HCT116 (cell line): ENCODE results near the gene RNF208. TPM values are rescaled to one million over a fixed set of nuclear protein-coding genes. Genes with fewer than 3 reads are reported as not detected.
A peak's percentile ranks its signal among the peaks of the same experiment; 100 is the strongest.

Experiments used
- ATAC-seq: fragments of 200-7000 bp; cut with Tn5 transposase; 2 replicates; pipeline ENCODE4 v1.9.1; 2020; ENCODE audit warnings: mild to moderate bottlenecking, moderate library complexity
- BruUV-seq: library from RNA; stranded (reverse); fragments of 400-500 nt; replicated peaks from 2 replicates; lab custom pipeline; 2021; lab: Mats Ljungman, UMichigan
- CTCF ChIA-PET: fragments of 300-600 bp; sonication (Branson Sonifier 250); formaldehyde crosslinking; loops from one replicate; lab custom pipeline; 2021; ENCODE audit warnings: antibody characterized with exemption; lab: Charles Lee
- POLR2A ChIA-PET: fragments of 300-600, 350-600 bp; sonication (Branson Sonifier 250); formaldehyde crosslinking; loops from one replicate; lab custom pipeline; 2021; ENCODE audit warnings: antibody characterized with exemption; lab: Charles Lee
- RAD21 ChIA-PET, 2 experiments: fragments of 300-600 bp; sonication (Branson Sonifier 250); formaldehyde crosslinking; loops; one replicate each; lab custom pipeline; 2023; ENCODE audit warnings: low total read pairs in 2 of 2; ENCODE audit not compliant: uncharacterized antibody in 2 of 2, unreplicated experiment in 2 of 2, low non-redundant PET in 1 of 2; lab: Charles Lee
- DNase-seq: peaks from one replicate; pipeline ENCODE4 v3.0.0-alpha.2; 2010; ENCODE audit warnings: low read depth, low spot score
- H2AFZ ChIP-seq: fragments of 200-600 bp; shearing (Covaris generic), sonication (generic); 2 replicates; pipeline ENCODE4 v1.6.1; 2017; ENCODE audit warnings: low read depth, mixed run types, mixed read lengths, antibody characterized with exemption, low read length; ENCODE audit not compliant: poor library complexity, severe bottlenecking
- H3K27ac ChIP-seq: 2 replicates; pipeline ENCODE4 v1.5.1; 2012; ENCODE audit warnings: low read depth, low read length
- H3K27me3 ChIP-seq: fragments of 200-600 bp; sonication (generic); 2 replicates; pipeline ENCODE4 v1.6.1; 2016; ENCODE audit warnings: mixed run types, low read length, mixed read lengths; ENCODE audit not compliant: insufficient read depth
- H3K36me3 ChIP-seq, 2 experiments: fragments of 200-500 bp in 1 of 2; fragments of 200-600 bp in 1 of 2; sonication (Bioruptor generic) in 1 of 2; sonication (generic) in 1 of 2; 2 replicates each; pipeline versions ENCODE4 v1.5.1 to v1.6.1; 2014 to 2016; ENCODE audit warnings: low read length in 2 of 2, inconsistent platforms in 1 of 2, mixed read lengths in 1 of 2, mixed run types in 1 of 2; ENCODE audit not compliant: insufficient read depth in 2 of 2, control insufficient read depth in 1 of 2
- H3K4me1 ChIP-seq, 2 experiments: fragments of 200-600 bp in 1 of 2; sonication (generic) in 1 of 2; 2 replicates each; pipeline versions ENCODE4 v1.5.1 to v1.6.1; 2012 to 2017; ENCODE audit warnings: low read length in 2 of 2, inconsistent platforms in 1 of 2, mild to moderate bottlenecking in 1 of 2, mixed read lengths in 1 of 2, mixed run types in 1 of 2, moderate library complexity in 1 of 2; ENCODE audit not compliant: insufficient read depth in 2 of 2, control insufficient read depth in 1 of 2
- H3K4me2 ChIP-seq: fragments of 200-600 bp; sonication (generic); 2 replicates; pipeline ENCODE4 v1.6.1; 2017; ENCODE audit warnings: mixed run types, low read length, mixed read lengths
- H3K4me3 ChIP-seq, 2 experiments: fragments of 200-600 bp in 1 of 2; sonication (generic) in 1 of 2; replicated peaks in 1 of 2; 2 replicates each; pipeline ENCODE4 v1.5.1; 2011 to 2016; ENCODE audit warnings: low read length in 2 of 2, control low read depth in 1 of 2, low read depth in 1 of 2, mild to moderate bottlenecking in 1 of 2, mixed read lengths in 1 of 2, mixed run types in 1 of 2
- H3K79me2 ChIP-seq: fragments of 200-600 bp; sonication (generic); 2 replicates; pipeline ENCODE4 v1.6.1; 2017; ENCODE audit warnings: mild to moderate bottlenecking, mixed run types, low read length, moderate library complexity, mixed read lengths; ENCODE audit not compliant: insufficient read depth
- H3K9ac ChIP-seq: fragments of 200-600 bp; sonication (generic); 2 replicates; pipeline ENCODE4 v1.6.1; 2016; ENCODE audit warnings: low read length, mixed read lengths
- H3K9me2 ChIP-seq: fragments of 200-600 bp; sonication (generic), shearing (Covaris generic); 2 replicates; pipeline ENCODE4 v1.6.1; 2017; ENCODE audit warnings: mixed run types, mild to moderate bottlenecking, moderate library complexity; ENCODE audit not compliant: insufficient read depth
- H3K9me3 ChIP-seq, 2 experiments: fragments of 200-500 bp in 1 of 2; fragments of 200-600 bp in 1 of 2; sonication (Bioruptor generic) in 1 of 2; sonication (generic) in 1 of 2; 2 replicates each; pipeline ENCODE4 v1.6.1; 2014 to 2017; ENCODE audit warnings: low read length in 2 of 2, mixed read lengths in 2 of 2, inconsistent platforms in 1 of 2, low read depth in 1 of 2, mild to moderate bottlenecking in 1 of 2, mixed run types in 1 of 2, moderate library complexity in 1 of 2; ENCODE audit not compliant: control insufficient read depth in 1 of 2, insufficient read depth in 1 of 2
- H4K20me1 ChIP-seq: fragments of 200-600 bp; sonication (generic), shearing (Covaris generic); 2 replicates; pipeline ENCODE4 v1.6.1; 2017; ENCODE audit warnings: mixed run types, mild to moderate bottlenecking, moderate library complexity; ENCODE audit not compliant: insufficient read depth
- CBX3 ChIP-seq: IDR thresholded peaks from 2 replicates; pipeline ENCODE4 v1.6.1; 2012; ENCODE audit warnings: low read depth
- CTCF ChIP-seq, 3 experiments: fragments of 200-600 bp in 1 of 3; sonication (generic) in 1 of 3; IDR thresholded peaks in 2 of 3; conservative IDR thresholded peaks in 1 of 3; 2 replicates each; pipeline ENCODE4 v1.5.1; 2012 to 2017; ENCODE audit warnings: low read depth in 2 of 3, low read length in 2 of 3, antibody characterized with exemption in 1 of 3, borderline replicate concordance in 1 of 3, control low read depth in 1 of 3, mild to moderate bottlenecking in 1 of 3, mixed read lengths in 1 of 3, mixed run types in 1 of 3, moderate library complexity in 1 of 3; ENCODE audit not compliant: insufficient read depth in 1 of 3
- EZH2phosphoT487 ChIP-seq: fragments of 200-600 bp; IDR thresholded peaks from 2 replicates; pipeline ENCODE4 v1.6.1; 2018; ENCODE audit warnings: antibody characterized with exemption, borderline replicate concordance
- JUND ChIP-seq: IDR thresholded peaks from 2 replicates; pipeline ENCODE4 v1.6.1; 2012
- POLR2A ChIP-seq: IDR thresholded peaks from 2 replicates; pipeline ENCODE4 v1.7.0; 2011; ENCODE audit warnings: borderline replicate concordance; ENCODE audit not compliant: insufficient read depth, insufficient read length; ENCODE audit errors: extremely low read depth
- RAD21 ChIP-seq: IDR thresholded peaks from 2 replicates; pipeline ENCODE4 v1.6.1; 2012; ENCODE audit warnings: low read depth, mild to moderate bottlenecking
- REST ChIP-seq: IDR thresholded peaks from 2 replicates; pipeline ENCODE4 v1.6.1; 2012; ENCODE audit warnings: low read depth
- YY1 ChIP-seq: IDR thresholded peaks from 2 replicates; pipeline ENCODE4 v1.6.1; 2011; ENCODE audit warnings: low read length, low read depth, moderate library complexity, mild to moderate bottlenecking; ENCODE audit not compliant: insufficient replicate concordance; ENCODE audit errors: extremely low read depth
- intact Hi-C: fragments of 100-400 bp; cut with micrococcal nuclease; formaldehyde crosslinking; loops from 2 replicates; pipeline ENCODE4 v1.10.0; 2022
- total RNA-seq: library from RNA; stranded (reverse); gene quantifications from one replicate; pipeline ENCODE4 v1.2.1, GENCODE V29; 2021; ENCODE audit not compliant: unreplicated experiment

RNF208 gene
- total RNA-seq, 1 experiment from 2014 or later, result 26.1 TPM

- BruUV-seq, result no TSS peak
- ChIA-PET POLR2A (interaction anchor here (2.6 kb wide), 1 partner anchor 10 kb away, joined by 20 read pairs; the partner anchor contains the start of genes ANAPC2 and SSNA1), RAD21 (interaction anchor here in 1 of 2 experiments (0.9 kb wide), 1 partner anchor 42 kb away, joined by 7 read pairs; no protein-coding TSS in a partner anchor), CTCF (no interaction called here)
- no peaks in the 10 kb centered on the region for H3K9me3 ChIP-seq
- TF ChIP-seq POLR2A, result no peak
- no peak for TF ChIP-seq CTCF (IDR thresholded peaks at IDR 0.05 in 2 of 3, conservative IDR thresholded peaks at IDR 0.05 in 1 of 3; ENCODE audit: borderline replicate concordance in 1 of 3, insufficient read depth in 1 of 3, low read depth in 2 of 3, low read length in 2 of 3)
- no peak for TF ChIP-seq CBX3
- TF ChIP-seq REST, result no peak
- TF ChIP-seq EZH2phosphoT487, result no peak
- TF ChIP-seq JUND, result no peak
- no peak for TF ChIP-seq YY1
- TF ChIP-seq RAD21, result no peak
- peak overlapping the region; percentile 46 for H3K9ac ChIP-seq
- H2AFZ ChIP-seq, result no peak overlapping the region
- H4K20me1 ChIP-seq, result no peaks in the 10 kb centered on the region
- H3K4me2 ChIP-seq, result peak overlapping the region; percentile 63
- no peaks in the 10 kb centered on the region for H3K9me2 ChIP-seq
- peak overlapping the region; percentile 15 to 46; a peak in 3 of 4 replicates for H3K4me3 ChIP-seq
- peaks cover 40 to 61% of the 10 kb centered on the region in 2 experiments for H3K4me1 ChIP-seq
- H3K27me3 ChIP-seq, result no peaks in the 10 kb centered on the region
- intact Hi-C loops, result loop anchor here (1.0 kb wide), 1 partner anchor 42 kb away; the partner anchor contains the start of gene TUBB4B
- no peak for ATAC-seq
- peaks cover 35% of the 10 kb centered on the region for H3K79me2 ChIP-seq
- peak overlapping the region; percentile 35; the same call in 1 of the 2 replicates for H3K27ac ChIP-seq
- 0 out of 4 replicates have a peak, but pooled peaks cover 0 to 3% of the 10 kb centered on the region in 2 experiments for H3K36me3 ChIP-seq
- no peak for DNase-seq
Measured at GRCh38 chr9:137199411-137200121, 22.5 kb downstream of the RNF208 start.
